ENCODE measurements around the gene AJAP1.

GRCh38 chr1:4661595-4661917 lies 7.1 kb downstream of the AJAP1 start:
- TF ChIP-seq CTCF (IDR thresholded peaks at IDR 0.05; ENCODE audit: poor library complexity, severe bottlenecking) (no peak), RAD21 (conservative IDR thresholded peaks at IDR 0.05) (no peak), SMC3 (conservative IDR thresholded peaks at IDR 0.05; ENCODE audit: poor library complexity) (no peak), TAF1 (IDR thresholded peaks at IDR 0.05; ENCODE audit: low read depth) (no peak), MXI1 (conservative IDR thresholded peaks at IDR 0.05; ENCODE audit: poor library complexity, severe bottlenecking) (no peak), EZH2 (IDR thresholded peaks at IDR 0.05; ENCODE audit: borderline replicate concordance, insufficient read depth, low read length, poor library complexity, severe bottlenecking) (no peak), POLR2AphosphoS5 (IDR thresholded peaks at IDR 0.05) (no peak), REST (IDR thresholded peaks at IDR 0.05; ENCODE audit: borderline replicate concordance) (no peak)

Data from neural cell (in vitro differentiated cells).